B cell (primary cell): ENCODE data around the gene MFN2. TPM values are rescaled to one million over a fixed set of nuclear protein-coding genes. Genes with fewer than 3 reads are reported as not detected.

Experiments
- ATAC-seq: fragments of 200-7000 bp; cut with Tn5 transposase; one replicate; pipeline ENCODE4 v1.10.0; 2021; ENCODE audit warnings: low read depth, mild to moderate bottlenecking, moderate number of reproducible peaks, moderate library complexity
- CTCF ChIA-PET: fragments of 350-600 bp; sonication (Branson Sonifier 250); formaldehyde crosslinking; loops from one replicate; lab custom pipeline; 2021; ENCODE audit warnings: antibody characterized with exemption, inconsistent platforms; lab: Charles Lee
- POLR2A ChIA-PET: fragments of 350-600 bp; sonication (Branson Sonifier 250); formaldehyde crosslinking; loops from one replicate; lab custom pipeline; 2021; ENCODE audit warnings: antibody characterized with exemption; lab: Charles Lee
- DNase-seq: peaks from one replicate; pipeline ENCODE4 v3.0.0; 2013
- H2AFZ ChIP-seq: 2 replicates; pipeline ENCODE4 v1.6.1; 2012; ENCODE audit warnings: mild to moderate bottlenecking, low read depth, low read length; ENCODE audit not compliant: insufficient read depth, poor library complexity, severe bottlenecking
- H3K27ac ChIP-seq, 2 donors: 1 replicate in 1 of 2; 2 replicates in 1 of 2; pipeline ENCODE4 v1.5.1; 2012 to 2013; ENCODE audit warnings: low read length in 2 of 2, mild to moderate bottlenecking in 2 of 2, moderate library complexity in 1 of 2
- H3K27me3 ChIP-seq, 4 experiments: fragments of 200-600 bp in 1 of 4; sonication (generic) in 1 of 4; replicated peaks in 1 of 4; 1 replicate in 2 of 4; 2 replicates in 2 of 4; pipeline versions ENCODE4 v1.6.1 to v1.7.0; 2013 to 2016; ENCODE audit warnings: low read length in 3 of 4, mild to moderate bottlenecking in 2 of 4, mixed read lengths in 1 of 4, moderate library complexity in 1 of 4; ENCODE audit not compliant: insufficient read depth in 4 of 4, control insufficient read depth in 3 of 4; ENCODE audit errors: control extremely low read depth in 1 of 4
- H3K36me3 ChIP-seq, 2 experiments: replicated peaks in 1 of 2; 1 replicate in 1 of 2; 2 replicates in 1 of 2; pipeline versions ENCODE4 v1.6.1 to v1.7.1; 2013; ENCODE audit warnings: low read length in 1 of 2; ENCODE audit not compliant: insufficient read depth in 2 of 2, control insufficient read depth in 1 of 2; ENCODE audit errors: control extremely low read depth in 1 of 2, extremely low read depth in 1 of 2
- H3K4me1 ChIP-seq, 2 donors: fragments of 200-600 bp in 1 of 2; sonication (generic) in 1 of 2; 1 replicate in 1 of 2; 2 replicates in 1 of 2; pipeline versions ENCODE4 v1.5.1 to v1.6.1; 2013 to 2017; ENCODE audit warnings: low read length in 2 of 2; ENCODE audit not compliant: control insufficient read depth in 2 of 2, insufficient read depth in 2 of 2
- H3K4me2 ChIP-seq: replicated peaks from 2 replicates; pipeline ENCODE3; 2012; ENCODE audit warnings: mild to moderate bottlenecking, low read depth, low read length; ENCODE audit not compliant: poor library complexity, severe bottlenecking
- H3K4me3 ChIP-seq, 5 experiments: fragments of 200-600 bp in 1 of 5; sonication (generic) in 1 of 5; 1 replicate in 3 of 5; 2 replicates in 2 of 5; pipeline versions ENCODE4 v1.5.1 to v1.7.0; 2011 to 2016; ENCODE audit warnings: low read length in 4 of 5, mild to moderate bottlenecking in 4 of 5, low read depth in 2 of 5, control low read depth in 1 of 5, moderate library complexity in 1 of 5; ENCODE audit not compliant: insufficient read depth in 1 of 5; ENCODE audit errors: control extremely low read depth in 1 of 5, extremely low read depth in 1 of 5
- H3K79me2 ChIP-seq: fragments of 200-600 bp; sonication (generic); one replicate; pipeline ENCODE4 v1.6.0; 2016; ENCODE audit warnings: low read length; ENCODE audit not compliant: control insufficient read depth, insufficient read depth
- H3K9ac ChIP-seq: fragments of 200-600 bp; sonication (generic); 2 replicates; pipeline ENCODE4 v1.6.1; 2017; ENCODE audit warnings: mild to moderate bottlenecking, low read length, moderate library complexity
- H3K9me3 ChIP-seq, 3 donors: one replicate each; pipeline versions ENCODE4 v1.6.1 to v1.7.1; 2013; ENCODE audit warnings: low read length in 2 of 3; ENCODE audit not compliant: control insufficient read depth in 2 of 3, insufficient read depth in 1 of 3; ENCODE audit errors: control extremely low read depth in 1 of 3
- H4K20me1 ChIP-seq: 2 replicates; pipeline ENCODE4 v1.6.0; 2012; ENCODE audit warnings: mild to moderate bottlenecking, low read length; ENCODE audit not compliant: insufficient read depth, control insufficient read depth, poor library complexity, severe bottlenecking
- H3K27ac Mint-ChIP-seq: one replicate; pipeline ENCODE4 v1.8.0; 2021; ENCODE audit warnings: mixed read lengths
- H3K27me3 Mint-ChIP-seq: one replicate; pipeline ENCODE4 v1.8.0; 2021; ENCODE audit warnings: mixed read lengths
- H3K4me1 Mint-ChIP-seq: one replicate; pipeline ENCODE4 v1.8.0; 2021; ENCODE audit warnings: mixed read lengths
- H3K4me3 Mint-ChIP-seq: one replicate; pipeline ENCODE4 v1.8.0; 2021; ENCODE audit warnings: mixed read lengths
- H3K9me3 Mint-ChIP-seq: one replicate; pipeline ENCODE4 v1.8.0; 2022; ENCODE audit warnings: mixed read lengths; ENCODE audit not compliant: insufficient read depth
- EZH2 ChIP-seq: IDR thresholded peaks from 2 replicates; pipeline ENCODE4 v1.6.1; 2012; ENCODE audit warnings: borderline replicate concordance, low read depth, mild to moderate bottlenecking, moderate library complexity, low read length; ENCODE audit not compliant: insufficient read depth, poor library complexity, severe bottlenecking
- WGBS: methylation state at CpG from one replicate; pipeline ENCODE4 v1.1.5; 2013; ENCODE audit warnings: missing lambda C conversion rate; ENCODE audit not compliant: insufficient coverage; 5-methylcytosine and 5-hydroxymethylcytosine counted together
- intact Hi-C: fragments of 100-400 bp; cut with micrococcal nuclease; formaldehyde crosslinking; loops from one replicate; pipeline ENCODE4 v1.10.0; 2022
- polyA plus RNA-seq: library from polyadenylated mRNA; depleted of rRNA; stranded (reverse); fragments of >200 nt; gene quantifications from 2 replicates; pipeline ENCODE4 v1.2.3, GENCODE V29; 2012
- total RNA-seq, 2 donors: library from RNA; stranded (reverse); fragments of 120-200 nt in 1 of 2; gene quantifications; 1 replicate in 1 of 2; 2 replicates in 1 of 2; pipeline versions ENCODE4 v1.2.3 to v1.2.4, GENCODE V29; 2013 to 2022
- TF ChIP-seq, protein P1 (sequence below): fragments of 200-600 bp; IDR thresholded peaks from one replicate; pipeline ENCODE4 v1.8.0; 2022; ENCODE audit warnings: antibody characterized with exemption, mild to moderate bottlenecking

Gene MFN2
- total and polyA plus RNA-seq, 2 donors (not counting 1 experiment from before 2014, with no cell fraction given): 24.0 to 50.0 TPM

DNA sequence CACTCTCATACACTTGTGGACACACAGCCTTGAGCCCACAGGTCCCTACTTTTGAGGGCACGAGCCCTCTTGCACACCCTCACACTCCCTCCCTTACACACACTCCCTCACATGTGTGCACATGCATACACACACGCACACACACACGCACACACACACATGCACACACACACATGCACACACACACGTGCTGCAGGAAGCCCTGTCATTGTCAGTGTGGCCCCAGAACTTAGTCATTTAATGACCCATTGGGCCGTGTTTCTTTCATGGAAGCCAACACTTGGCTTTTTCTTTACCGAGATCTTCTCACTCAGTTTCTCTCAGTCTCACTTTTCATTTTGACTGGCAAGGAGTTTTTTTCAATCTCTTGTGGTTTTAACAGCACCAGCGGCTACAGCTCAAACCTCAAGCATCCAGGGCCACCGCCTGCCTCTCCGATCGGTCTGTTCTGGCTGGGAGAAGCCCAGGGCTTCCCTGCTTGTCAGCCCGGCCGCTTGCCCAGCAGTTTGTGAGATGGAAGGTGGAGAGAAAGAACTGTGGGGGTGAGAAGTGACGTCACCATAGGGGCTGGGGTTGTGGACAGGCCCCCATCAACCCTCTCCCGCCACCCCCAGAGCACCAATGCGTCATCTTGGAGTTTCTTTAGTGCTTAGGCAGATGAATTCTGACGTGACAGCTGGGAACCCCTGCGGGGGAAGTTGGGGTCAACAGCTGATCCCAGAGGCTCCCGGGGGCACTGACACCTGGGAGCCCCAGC, 67.1 kb downstream of the MFN2 start:
- Mint-ChIP-seq H3K4me1 (peaks cover 25% of the 10 kb centered on the region), H3K4me3 (no peak overlapping the region), H3K27ac (no peak overlapping the region), H3K9me3 (no peaks in the 10 kb centered on the region), H3K27me3 (no peaks in the 10 kb centered on the region)
- Histone ChIP-seq H4K20me1 (no peaks in the 10 kb centered on the region), H3K4me3 (peak overlapping the region in 3 of 5 experiments; percentile 23 to 37 (median 30)), H3K27ac (no peak overlapping the region), H2AFZ (peak overlapping the region; percentile 66), H3K4me2 (peak overlapping the region; percentile 70), H3K27me3 (no peaks in the 10 kb centered on the region), H3K36me3 (no peaks in the 10 kb centered on the region), H3K9ac (peak overlapping the region; percentile 32), H3K4me1 (peaks cover 37 to 48% of the 10 kb centered on the region in 2 donors), H3K9me3 (no peaks in the 10 kb centered on the region), H3K79me2 (no peaks in the 10 kb centered on the region)
- no peak for TF ChIP-seq EZH2
- TF ChIP-seq, protein P1, sequence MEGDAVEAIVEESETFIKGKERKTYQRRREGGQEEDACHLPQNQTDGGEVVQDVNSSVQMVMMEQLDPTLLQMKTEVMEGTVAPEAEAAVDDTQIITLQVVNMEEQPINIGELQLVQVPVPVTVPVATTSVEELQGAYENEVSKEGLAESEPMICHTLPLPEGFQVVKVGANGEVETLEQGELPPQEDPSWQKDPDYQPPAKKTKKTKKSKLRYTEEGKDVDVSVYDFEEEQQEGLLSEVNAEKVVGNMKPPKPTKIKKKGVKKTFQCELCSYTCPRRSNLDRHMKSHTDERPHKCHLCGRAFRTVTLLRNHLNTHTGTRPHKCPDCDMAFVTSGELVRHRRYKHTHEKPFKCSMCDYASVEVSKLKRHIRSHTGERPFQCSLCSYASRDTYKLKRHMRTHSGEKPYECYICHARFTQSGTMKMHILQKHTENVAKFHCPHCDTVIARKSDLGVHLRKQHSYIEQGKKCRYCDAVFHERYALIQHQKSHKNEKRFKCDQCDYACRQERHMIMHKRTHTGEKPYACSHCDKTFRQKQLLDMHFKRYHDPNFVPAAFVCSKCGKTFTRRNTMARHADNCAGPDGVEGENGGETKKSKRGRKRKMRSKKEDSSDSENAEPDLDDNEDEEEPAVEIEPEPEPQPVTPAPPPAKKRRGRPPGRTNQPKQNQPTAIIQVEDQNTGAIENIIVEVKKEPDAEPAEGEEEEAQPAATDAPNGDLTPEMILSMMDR: no peak
- ChIA-PET POLR2A (no interaction called here), CTCF (interaction anchor here (0.7 to 4.5 kb wide), 3 partner anchors 32 to 77 kb away, joined by 3 to 23 read pairs (median 3); no protein-coding TSS in a partner anchor)
- intact Hi-C loops: no loop called here
- ATAC-seq: peak; percentile 47
- 13% methylated on average over 14 of the region's 18 CpGs for WGBS
- DNase-seq: peak; percentile 58

DNA sequence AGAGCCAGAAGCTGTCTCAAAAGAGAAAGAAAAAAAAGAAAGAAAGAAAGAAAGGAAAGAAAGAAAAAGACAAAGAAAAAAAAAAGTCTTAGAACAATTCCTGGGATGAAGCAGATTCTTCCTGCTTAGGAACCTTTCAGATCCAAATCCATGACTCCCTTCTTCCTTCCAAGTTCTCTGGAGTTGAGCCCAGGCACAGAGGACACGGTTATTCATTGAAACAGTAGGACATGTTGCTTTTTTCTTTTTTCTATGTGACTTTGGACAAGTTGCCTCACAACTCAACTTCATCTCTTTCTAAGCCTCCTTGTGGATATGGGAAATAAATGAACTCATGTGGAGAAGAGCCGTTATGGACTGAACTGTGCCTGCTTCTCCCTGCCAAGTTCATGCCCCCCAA, 68.1 kb downstream of the MFN2 start:
- Mint-ChIP-seq H3K4me3 (no peak overlapping the region), H3K27ac (no peak overlapping the region), H3K9me3 (no peaks in the 10 kb centered on the region), H3K27me3 (no peaks in the 10 kb centered on the region), H3K4me1 (peaks cover 32% of the 10 kb centered on the region)
- TF ChIP-seq, protein P1: no peak
- no peak for TF ChIP-seq EZH2
- H3K27ac ChIP-seq: no peak overlapping the region
- ChIA-PET POLR2A (no interaction called here), CTCF (interaction anchor here (0.7 to 4.5 kb wide), 2 partner anchors 31 to 37 kb away, joined by 3 to 23 read pairs; no protein-coding TSS in a partner anchor)
- DNase-seq (no peak), ATAC-seq (no peak)
- H3K4me2 ChIP-seq: no peak overlapping the region
- H2AFZ ChIP-seq: no peak overlapping the region
- H3K27me3 ChIP-seq: no peaks in the 10 kb centered on the region
- no CpG with 5 or more reads among the region's 2 CpGs for WGBS
- intact Hi-C loops: no loop called here
- no peaks in the 10 kb centered on the region for H3K79me2 ChIP-seq
- no peak overlapping the region for H3K9ac ChIP-seq
- H3K4me1 ChIP-seq: peaks cover 41 to 52% of the 10 kb centered on the region in 2 donors
- no peaks in the 10 kb centered on the region for H3K9me3 ChIP-seq
- H3K4me3 ChIP-seq: no peak overlapping the region
- no peaks in the 10 kb centered on the region for H3K36me3 ChIP-seq
- H4K20me1 ChIP-seq: no peaks in the 10 kb centered on the region
